A673 (cell line): ENCODE data around the gene ARL11. TPM values are rescaled to one million over a fixed set of nuclear protein-coding genes. Genes with fewer than 3 reads are reported as not detected.

Experiments
- Bru-seq: library from RNA; stranded (reverse); fragments of 400-500 nt; gene quantifications from one replicate; lab custom pipeline; 2021; lab: Mats Ljungman, UMichigan
- BruChase-seq, 2 experiments: library from RNA; stranded (reverse); fragments of 400-500 nt; gene quantifications; one replicate each; lab custom pipeline; 2021; lab: Mats Ljungman, UMichigan
- BruUV-seq: library from RNA; stranded (reverse); fragments of 400-500 nt; replicated peaks from 2 replicates; lab custom pipeline; 2021; lab: Mats Ljungman, UMichigan
- CTCF ChIA-PET: fragments of 300-600 bp; sonication (Branson Sonifier 250); formaldehyde crosslinking; loops from one replicate; lab custom pipeline; 2022; ENCODE audit warnings: antibody characterized with exemption; lab: Charles Lee
- POLR2A ChIA-PET: fragments of 300-600 bp; sonication (Branson Sonifier 250); formaldehyde crosslinking; loops from one replicate; lab custom pipeline; 2022; ENCODE audit warnings: antibody characterized with exemption; ENCODE audit not compliant: low non-redundant PET; lab: Charles Lee
- DNase-seq: peaks from one replicate; pipeline ENCODE4 v3.0.0-alpha.2; 2015; ENCODE audit warnings: low spot score
- H3K27ac ChIP-seq: fragments of 200-600 bp; sonication (generic); 2 replicates; pipeline ENCODE4 v1.5.1; 2016; ENCODE audit warnings: mixed run types, low read depth, mild to moderate bottlenecking, mixed read lengths, antibody characterized with exemption, low read length; ENCODE audit not compliant: poor library complexity, severe bottlenecking
- H3K27me3 ChIP-seq: fragments of 200-600 bp; sonication (generic); replicated peaks from 2 replicates; pipeline ENCODE4 v1.6.1; 2017; ENCODE audit warnings: mixed run types, low read depth, mild to moderate bottlenecking, mixed read lengths, antibody characterized with exemption, low read length; ENCODE audit not compliant: insufficient read depth, poor library complexity
- H3K36me3 ChIP-seq: fragments of 200-600 bp; sonication (generic); 2 replicates; pipeline ENCODE4 v1.6.1; 2016; ENCODE audit warnings: mixed run types, mild to moderate bottlenecking, mixed read lengths, antibody characterized with exemption, low read length; ENCODE audit not compliant: insufficient read depth, poor library complexity, severe bottlenecking
- H3K4me1 ChIP-seq: fragments of 200-600 bp; sonication (generic); 2 replicates; pipeline ENCODE4 v1.6.1; 2017; ENCODE audit warnings: mixed run types, mild to moderate bottlenecking, mixed read lengths, antibody characterized with exemption, low read length; ENCODE audit not compliant: insufficient read depth, poor library complexity, severe bottlenecking
- H3K4me3 ChIP-seq: fragments of 200-600 bp; sonication (generic); 2 replicates; pipeline ENCODE4 v1.5.1; 2016; ENCODE audit warnings: low read depth, mixed run types, mild to moderate bottlenecking, mixed read lengths, low read length; ENCODE audit not compliant: poor library complexity, severe bottlenecking
- H3K9me3 ChIP-seq: fragments of 200-600 bp; sonication (generic); 2 replicates; pipeline ENCODE4 v1.6.1; 2016; ENCODE audit warnings: mixed run types, low read depth, mild to moderate bottlenecking, mixed read lengths, antibody characterized with exemption, low read length; ENCODE audit not compliant: poor library complexity, severe bottlenecking
- EZH2 ChIP-seq: fragments of 200-600 bp; sonication (generic); IDR thresholded peaks from 2 replicates; pipeline ENCODE4 v1.6.1; 2017; ENCODE audit warnings: borderline replicate concordance, low read depth, mild to moderate bottlenecking, mixed read lengths, antibody characterized with exemption, low read length; ENCODE audit not compliant: poor library complexity, severe bottlenecking
- intact Hi-C: fragments of 100-400 bp; cut with micrococcal nuclease; formaldehyde crosslinking; loops from one replicate; pipeline ENCODE4 v1.10.0; 2022; ENCODE audit not compliant: unreplicated experiment
- long read RNA-seq: library from polyadenylated mRNA; stranded (forward); transcript quantifications from one replicate; pipeline ENCODE4 v2.0.0, GENCODE V29; 2022
- total RNA-seq: library from RNA; stranded (reverse); gene quantifications from 2 replicates; pipeline ENCODE4 v1.2.3, GENCODE V29; 2021
- TF ChIP-seq, protein P1 (sequence below): fragments of 300-800, 200-600 bp; sonication (generic); conservative IDR thresholded peaks from 2 replicates; pipeline ENCODE4 v1.5.1; 2017; ENCODE audit warnings: low read depth, mild to moderate bottlenecking, antibody characterized with exemption, low read length, moderate library complexity, mixed read lengths

Gene ARL11
- not detected in 2 replicates for total RNA-seq
- Bru-seq, nascent RNA = not detected
- not detected for BruChase-seq, experiment 1, labeled RNA remaining after a 2-hour chase
- BruChase-seq, experiment 2, labeled RNA remaining after a 6-hour chase = not detected
- long read RNA-seq = 0 reads

DNA sequence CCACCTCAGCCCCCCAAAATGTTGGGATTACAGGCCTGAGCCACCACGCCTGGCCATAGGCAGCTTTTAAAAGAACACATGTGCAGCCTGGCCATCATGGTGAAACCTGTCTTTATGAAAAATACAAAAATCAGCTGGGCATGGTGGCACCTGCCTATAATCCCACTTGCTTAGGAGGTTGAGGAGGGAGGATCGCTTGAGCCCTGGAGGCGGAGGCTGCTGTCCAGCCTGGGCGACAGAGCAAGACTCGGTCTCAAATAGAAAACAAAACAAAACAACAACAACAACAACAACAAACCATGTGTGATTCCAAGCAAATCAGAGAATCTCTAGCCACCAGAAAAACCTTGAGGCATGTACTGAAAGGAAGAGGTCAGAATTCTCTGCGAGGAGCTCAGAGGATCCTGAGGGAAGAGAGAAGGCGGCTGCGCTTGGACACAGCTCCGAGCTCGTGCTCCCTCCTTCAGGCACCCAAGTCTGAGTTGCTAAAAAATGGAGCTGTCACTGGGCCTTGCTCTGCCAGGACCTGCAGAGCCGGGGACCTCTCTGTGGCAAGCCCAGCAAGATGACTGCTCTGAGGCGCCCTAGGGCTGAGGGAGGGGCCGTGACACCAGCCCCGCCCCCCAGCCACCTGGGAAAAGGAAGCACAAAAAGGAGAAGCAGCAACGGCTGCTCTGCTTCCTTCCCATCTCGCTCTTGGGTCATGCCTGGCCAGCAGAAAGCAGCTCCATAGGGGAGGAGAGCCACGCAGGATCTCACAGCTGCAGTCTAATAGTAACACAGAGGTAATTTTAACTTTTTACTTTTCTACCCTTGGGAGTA lies at the start of gene ARL11:
TSS of gene ARL11 (plus strand) at position 677 of the 822 bp plus-strand sequence. CDS start 1,941 bp downstream, outside the sequence.
- intact Hi-C loops = no loop called here
- H3K4me3 ChIP-seq = no peak within 1 kb of the TSS

DNA sequence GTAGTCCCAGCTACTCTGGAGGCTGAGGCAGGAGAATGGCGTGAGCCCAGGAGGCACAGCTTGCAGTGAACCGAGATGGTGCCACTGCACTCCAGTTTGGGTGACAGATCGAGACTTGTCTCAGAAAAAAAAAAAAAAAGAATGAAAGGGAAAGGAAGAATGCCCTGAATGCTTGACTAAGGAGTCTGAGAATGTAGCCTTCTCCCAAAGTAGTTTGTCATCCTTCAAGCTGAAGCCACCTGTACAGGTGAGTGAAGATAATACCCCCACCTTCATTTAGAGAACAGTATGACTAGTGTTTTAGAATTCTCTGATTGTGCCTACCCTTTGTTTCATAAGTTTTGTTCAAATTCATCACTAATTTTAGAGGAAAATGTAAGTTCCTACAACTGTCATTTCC lies 48.8 kb upstream of the ARL11 start:
- TF ChIP-seq, protein P1, sequence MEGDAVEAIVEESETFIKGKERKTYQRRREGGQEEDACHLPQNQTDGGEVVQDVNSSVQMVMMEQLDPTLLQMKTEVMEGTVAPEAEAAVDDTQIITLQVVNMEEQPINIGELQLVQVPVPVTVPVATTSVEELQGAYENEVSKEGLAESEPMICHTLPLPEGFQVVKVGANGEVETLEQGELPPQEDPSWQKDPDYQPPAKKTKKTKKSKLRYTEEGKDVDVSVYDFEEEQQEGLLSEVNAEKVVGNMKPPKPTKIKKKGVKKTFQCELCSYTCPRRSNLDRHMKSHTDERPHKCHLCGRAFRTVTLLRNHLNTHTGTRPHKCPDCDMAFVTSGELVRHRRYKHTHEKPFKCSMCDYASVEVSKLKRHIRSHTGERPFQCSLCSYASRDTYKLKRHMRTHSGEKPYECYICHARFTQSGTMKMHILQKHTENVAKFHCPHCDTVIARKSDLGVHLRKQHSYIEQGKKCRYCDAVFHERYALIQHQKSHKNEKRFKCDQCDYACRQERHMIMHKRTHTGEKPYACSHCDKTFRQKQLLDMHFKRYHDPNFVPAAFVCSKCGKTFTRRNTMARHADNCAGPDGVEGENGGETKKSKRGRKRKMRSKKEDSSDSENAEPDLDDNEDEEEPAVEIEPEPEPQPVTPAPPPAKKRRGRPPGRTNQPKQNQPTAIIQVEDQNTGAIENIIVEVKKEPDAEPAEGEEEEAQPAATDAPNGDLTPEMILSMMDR = no peak
- TF ChIP-seq EZH2 = no peak
- POLR2A ChIA-PET = no interaction called here
- no peak overlapping the region for H3K4me3 ChIP-seq

More for the DNA sequence above, at the start of gene ARL11:
- ChIA-PET POLR2A (no interaction called here), CTCF (no interaction called here)
- H3K4me1 ChIP-seq = no peaks in the 10 kb centered on the region
- no TSS peak for BruUV-seq
- no peaks in the 10 kb centered on the region for H3K36me3 ChIP-seq
- H3K27ac ChIP-seq = no peak within 1 kb of the TSS
- H3K9me3 ChIP-seq = no peaks in the 10 kb centered on the region
- TF ChIP-seq, protein P1 = no peak
- no peak for TF ChIP-seq EZH2
- H3K27me3 ChIP-seq = no peaks in the 10 kb centered on the region
- no peak for DNase-seq

DNA sequence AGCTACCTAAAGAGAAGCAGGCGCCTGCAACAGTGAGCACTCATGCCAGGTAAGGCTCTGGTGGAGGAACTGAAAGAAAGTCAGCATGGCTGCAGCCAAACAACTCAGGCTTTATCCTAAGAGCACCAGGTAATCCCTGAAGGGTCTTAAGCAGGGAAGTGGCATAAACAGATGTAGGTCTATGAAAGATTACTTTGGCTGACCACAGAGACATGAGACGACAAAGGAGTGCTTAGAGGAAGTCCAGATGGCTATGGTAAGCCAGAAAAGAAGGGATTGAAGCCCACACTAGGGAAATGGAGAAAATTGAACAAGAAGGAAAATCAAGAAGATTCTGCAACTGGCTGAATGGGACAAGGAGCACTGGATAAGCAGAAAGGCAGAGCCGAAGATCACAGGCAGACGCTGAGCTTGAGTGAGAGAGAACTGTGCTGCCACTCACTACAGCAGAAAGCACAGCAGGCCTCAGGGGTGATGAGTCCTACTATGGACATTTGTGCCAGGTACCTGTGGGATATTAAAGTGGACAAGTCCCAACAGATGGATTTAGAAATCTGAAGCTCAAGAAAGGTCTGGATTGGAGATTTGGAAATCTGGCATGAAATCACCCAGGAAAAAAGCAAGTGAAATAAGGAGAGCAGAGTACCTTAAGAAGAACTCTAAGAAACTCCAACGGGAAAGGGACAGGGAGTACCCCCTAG lies 47.2 kb upstream of the ARL11 start:
- Histone ChIP-seq H3K9me3 (no peaks in the 10 kb centered on the region), H3K4me3 (no peak overlapping the region), H3K4me1 (peaks cover 5% of the 10 kb centered on the region), H3K27me3 (no peaks in the 10 kb centered on the region), H3K36me3 (no peaks in the 10 kb centered on the region), H3K27ac (no peak overlapping the region)
- ChIA-PET POLR2A (no interaction called here), CTCF (no interaction called here)
- no peak for DNase-seq
- intact Hi-C loops = no loop called here
- TF ChIP-seq, protein P1 = no peak
- TF ChIP-seq EZH2 = no peak
- BruUV-seq = no TSS peak

More for the DNA sequence above, 48.8 kb upstream of the ARL11 start:
- Histone ChIP-seq H3K36me3 (no peaks in the 10 kb centered on the region), H3K4me1 (peaks cover 4% of the 10 kb centered on the region), H3K27me3 (no peaks in the 10 kb centered on the region), H3K27ac (no peak overlapping the region), H3K9me3 (no peaks in the 10 kb centered on the region)
- no peak for DNase-seq
- intact Hi-C loops = no loop called here
- no TSS peak for BruUV-seq
- CTCF ChIA-PET = no interaction called here
